Neuron (in vitro differentiated cells): ENCODE data around the gene DPM1.

Experiments
- H2AFZ ChIP-seq: one replicate; pipeline ENCODE4 v1.6.1; 2013; ENCODE audit warnings: low read depth, mild to moderate bottlenecking, inconsistent platforms, low read length, moderate library complexity
- H3K27me3 ChIP-seq: one replicate; pipeline ENCODE4 v1.6.1; 2013; ENCODE audit warnings: low read length; ENCODE audit not compliant: insufficient read depth
- H3K36me3 ChIP-seq: one replicate; pipeline ENCODE4 v1.6.1; 2013; ENCODE audit warnings: low read length; ENCODE audit not compliant: insufficient read depth
- H3K4me1 ChIP-seq: one replicate; pipeline ENCODE4 v1.6.1; 2013; ENCODE audit warnings: low read length; ENCODE audit not compliant: insufficient read depth
- H3K4me3 ChIP-seq: 2 replicates; pipeline ENCODE4 v1.5.1; 2013; ENCODE audit warnings: mild to moderate bottlenecking, low read length, moderate library complexity
- H3K9me3 ChIP-seq: one replicate; pipeline ENCODE4 v1.6.1; 2013; ENCODE audit warnings: low read length

DPM1 gene

GRCh38 chr20:50893620-50894019, 64.7 kb downstream of the DPM1 start:
- Histone ChIP-seq H2AFZ (no peak overlapping the region), H3K36me3 (peaks cover 85% of the 10 kb centered on the region), H3K27me3 (no peaks in the 10 kb centered on the region), H3K4me3 (no peak overlapping the region), H3K9me3 (no peaks in the 10 kb centered on the region), H3K4me1 (no peaks in the 10 kb centered on the region)

- no peaks in the 10 kb centered on the region for H3K27me3 ChIP-seq
- no peaks in the 10 kb centered on the region for H3K4me1 ChIP-seq
- H3K4me3 ChIP-seq = no peak overlapping the region
- H2AFZ ChIP-seq = no peak overlapping the region
- H3K36me3 ChIP-seq = peaks cover 82% of the 10 kb centered on the region
- H3K9me3 ChIP-seq = no peaks in the 10 kb centered on the region
Measured at GRCh38 chr20:50892394-50892793, 65.9 kb downstream of the DPM1 start.

GRCh38 chr20:50891138-50891537, 67.2 kb downstream of the DPM1 start:
- H3K36me3 ChIP-seq = peaks cover 74% of the 10 kb centered on the region
- H3K4me3 ChIP-seq = no peak overlapping the region
- no peaks in the 10 kb centered on the region for H3K4me1 ChIP-seq
- no peaks in the 10 kb centered on the region for H3K9me3 ChIP-seq
- no peaks in the 10 kb centered on the region for H3K27me3 ChIP-seq
- no peak overlapping the region for H2AFZ ChIP-seq

GRCh38 chr20:50887576-50887975, 70.8 kb downstream of the DPM1 start:
- peaks cover 4% of the 10 kb centered on the region for H3K9me3 ChIP-seq
- no peaks in the 10 kb centered on the region for H3K4me1 ChIP-seq
- peaks cover 48% of the 10 kb centered on the region for H3K36me3 ChIP-seq
- H3K4me3 ChIP-seq = no peak overlapping the region
- H2AFZ ChIP-seq = no peak overlapping the region
- H3K27me3 ChIP-seq = no peaks in the 10 kb centered on the region

- Histone ChIP-seq H3K27me3 (no peaks in the 10 kb centered on the region), H3K4me3 (no peak overlapping the region), H3K36me3 (peaks cover 36% of the 10 kb centered on the region), H3K4me1 (no peaks in the 10 kb centered on the region), H2AFZ (no peak overlapping the region), H3K9me3 (peaks cover 4% of the 10 kb centered on the region)
Measured at GRCh38 chr20:50886184-50886790, 72.0 kb downstream of the DPM1 start.

GRCh38 chr20:50885781-50886180, 72.6 kb downstream of the DPM1 start:
- Histone ChIP-seq H3K27me3 (no peaks in the 10 kb centered on the region), H3K4me3 (no peak overlapping the region), H3K9me3 (peaks cover 4% of the 10 kb centered on the region), H3K36me3 (peaks cover 31% of the 10 kb centered on the region), H2AFZ (no peak overlapping the region), H3K4me1 (no peaks in the 10 kb centered on the region)

GRCh38 chr20:50885068-50885467, 73.3 kb downstream of the DPM1 start:
- Histone ChIP-seq H3K9me3 (peaks cover 4% of the 10 kb centered on the region), H3K36me3 (peaks cover 24% of the 10 kb centered on the region), H3K4me3 (no peak overlapping the region), H3K27me3 (no peaks in the 10 kb centered on the region), H2AFZ (no peak overlapping the region), H3K4me1 (no peaks in the 10 kb centered on the region)
